ENCODE results near the gene ECE1.
"Not testable (repeated sequence)": the region's sequence is repeated elsewhere in the genome, so short reads cannot be mapped to it uniquely, and the experiment has no call there.

The ECE1 gene

GRCh38 chr1:21236178-21236577, 54.1 kb downstream of the ECE1 start:
- no peak for DNase-seq (ENCODE audit: extremely low spot score)
- ChIA-PET CTCF (no interaction called here), POLR2A (no interaction called here)
- no peak for TF ChIP-seq LEF1 (IDR thresholded peaks at IDR 0.05; ENCODE audit: borderline replicate concordance)
- no peak for TF ChIP-seq FOXM1 (IDR thresholded peaks at IDR 0.05; ENCODE audit: borderline replicate concordance)
- no peak for TF ChIP-seq ARNT (IDR thresholded peaks at IDR 0.05)
- TF ChIP-seq SUZ12 (IDR thresholded peaks at IDR 0.05) = no peak
- no peak for TF ChIP-seq BHLHE40 (IDR thresholded peaks at IDR 0.05; ENCODE audit: borderline replicate concordance)
- no peak for TF ChIP-seq SP1 (IDR thresholded peaks at IDR 0.05)

- no peak for DNase-seq (ENCODE audit: extremely low spot score)
- CTCF ChIA-PET = interaction anchor here (0.9 to 3.5 kb wide), 3 partner anchors 104 to 134 kb away, joined by 3 to 38 read pairs (median 3); no protein-coding TSS in a partner anchor
- POLR2A ChIA-PET = interaction anchor here (0.7 kb wide), 1 partner anchor 17 kb away, joined by 3 read pairs; no protein-coding TSS in a partner anchor
- TF ChIP-seq L3MBTL2 (conservative IDR thresholded peaks at IDR 0.05) (no peak), FOXA1 (IDR thresholded peaks at IDR 0.05) (no peak), ZNF384 (IDR thresholded peaks at IDR 0.05) (no peak), BHLHE40 (IDR thresholded peaks at IDR 0.05; ENCODE audit: borderline replicate concordance) (no peak), SUZ12 (IDR thresholded peaks at IDR 0.05) (no peak), ARNT (IDR thresholded peaks at IDR 0.05) (no peak), LEF1 (IDR thresholded peaks at IDR 0.05; ENCODE audit: borderline replicate concordance) (no peak)
Measured at GRCh38 chr1:21234779-21235178, 55.5 kb downstream of the ECE1 start.

- TF ChIP-seq HDGF (IDR thresholded peaks at IDR 0.05; ENCODE audit: borderline replicate concordance) (no peak), FOXK2 (IDR thresholded peaks at IDR 0.05) (no peak), ELF4 (IDR thresholded peaks at IDR 0.05) (no peak), CTBP1 (IDR thresholded peaks at IDR 0.05; ENCODE audit: borderline replicate concordance) (no peak)
- DNase-seq (ENCODE audit: extremely low spot score) = no peak
- CTCF ChIA-PET = interaction anchor here (1.2 to 3.5 kb wide), 4 partner anchors 12 to 136 kb away, joined by 3 to 38 read pairs (median 10); no protein-coding TSS in a partner anchor
- POLR2A ChIA-PET = no interaction called here
Measured at GRCh38 chr1:21233490-21233889, 56.8 kb downstream of the ECE1 start.

GRCh38 chr1:21232044-21232443, 58.2 kb downstream of the ECE1 start:
- CTCF ChIA-PET = interaction anchor here (0.6 to 3.5 kb wide), 10 partner anchors 13 to 140 kb away, joined by 3 to 38 read pairs (median 4); no protein-coding TSS in a partner anchor
- TF ChIP-seq BHLHE40 (IDR thresholded peaks at IDR 0.05; ENCODE audit: borderline replicate concordance) (no peak), ELF4 (IDR thresholded peaks at IDR 0.05) (no peak), ARNT (IDR thresholded peaks at IDR 0.05) (no peak), FOXK2 (IDR thresholded peaks at IDR 0.05) (no peak), L3MBTL2 (conservative IDR thresholded peaks at IDR 0.05) (no peak), PKNOX1 (IDR thresholded peaks at IDR 0.05) (no peak), SUZ12 (IDR thresholded peaks at IDR 0.05) (no peak), FOXA1 (IDR thresholded peaks at IDR 0.05) (no peak)
- POLR2A ChIA-PET = no interaction called here
- DNase-seq (ENCODE audit: extremely low spot score) = peak; percentile 76

- ChIA-PET POLR2A (no interaction called here), CTCF (interaction anchor here (0.6 to 1.1 kb wide), 3 partner anchors 17 to 157 kb away, joined by 3 to 5 read pairs (median 4); no protein-coding TSS in a partner anchor)
- no peak for TF ChIP-seq ELF4 (IDR thresholded peaks at IDR 0.05)
- no peak for TF ChIP-seq ARNT (IDR thresholded peaks at IDR 0.05)
- no peak for TF ChIP-seq CTBP1 (IDR thresholded peaks at IDR 0.05; ENCODE audit: borderline replicate concordance)
- TF ChIP-seq ZNF384 (IDR thresholded peaks at IDR 0.05) = no peak
- TF ChIP-seq BHLHE40 (IDR thresholded peaks at IDR 0.05; ENCODE audit: borderline replicate concordance) = no peak
- TF ChIP-seq FOXA1 (IDR thresholded peaks at IDR 0.05) = no peak
- TF ChIP-seq SUZ12 (IDR thresholded peaks at IDR 0.05) = no peak
- TF ChIP-seq SP1 (IDR thresholded peaks at IDR 0.05) = no peak
- no peak for TF ChIP-seq FOXK2 (IDR thresholded peaks at IDR 0.05)
- TF ChIP-seq L3MBTL2 (conservative IDR thresholded peaks at IDR 0.05) = no peak
- no peak for TF ChIP-seq PKNOX1 (IDR thresholded peaks at IDR 0.05)
- TF ChIP-seq NFRKB (IDR thresholded peaks at IDR 0.05) = no peak
- no peak for TF ChIP-seq LEF1 (IDR thresholded peaks at IDR 0.05; ENCODE audit: borderline replicate concordance)
- no peak for TF ChIP-seq HDGF (IDR thresholded peaks at IDR 0.05; ENCODE audit: borderline replicate concordance)
- no peak for TF ChIP-seq FOXM1 (IDR thresholded peaks at IDR 0.05; ENCODE audit: borderline replicate concordance)
- TF ChIP-seq TARDBP (IDR thresholded peaks at IDR 0.05) = no peak
- no peak for DNase-seq (ENCODE audit: extremely low spot score)
Measured at GRCh38 chr1:21229246-21230000, 60.8 kb downstream of the ECE1 start.

GRCh38 chr1:21228224-21228623, 62.0 kb downstream of the ECE1 start:
- CTCF ChIA-PET; POLR2A ChIA-PET; DNase-seq (ENCODE audit: extremely low spot score): not testable (repeated sequence)

- DNase-seq (ENCODE audit: extremely low spot score) = no peak
- TF ChIP-seq SP1 (IDR thresholded peaks at IDR 0.05) (no peak), HDGF (IDR thresholded peaks at IDR 0.05; ENCODE audit: borderline replicate concordance) (no peak), FOXK2 (IDR thresholded peaks at IDR 0.05) (no peak), FOXM1 (IDR thresholded peaks at IDR 0.05; ENCODE audit: borderline replicate concordance) (no peak), ELF4 (IDR thresholded peaks at IDR 0.05) (no peak), CTBP1 (IDR thresholded peaks at IDR 0.05; ENCODE audit: borderline replicate concordance) (no peak), ZNF384 (IDR thresholded peaks at IDR 0.05) (no peak), ARNT (IDR thresholded peaks at IDR 0.05) (no peak), LEF1 (IDR thresholded peaks at IDR 0.05; ENCODE audit: borderline replicate concordance) (no peak), NFRKB (IDR thresholded peaks at IDR 0.05) (no peak), SUZ12 (IDR thresholded peaks at IDR 0.05) (no peak), FOXA1 (IDR thresholded peaks at IDR 0.05) (no peak)
- ChIA-PET CTCF (interaction anchor here (1.2 kb wide), 1 partner anchor 144 kb away, joined by 4 read pairs; no protein-coding TSS in a partner anchor), POLR2A (no interaction called here)
Measured at GRCh38 chr1:21225065-21225464, 65.2 kb downstream of the ECE1 start.

All from HEK293T (cell line).